HS-27A (cell line): Measurements from ENCODE around the gene QPRT.
"Not testable (repeated sequence)": the region's sequence is repeated elsewhere in the genome, so short reads cannot be mapped to it uniquely, and the experiment has no call there.

Experiments used
- DNase-seq: peaks from one replicate; pipeline ENCODE4 v3.0.0-alpha.2; 2012; ENCODE audit warnings: low read depth, missing footprints

Gene QPRT

DNA sequence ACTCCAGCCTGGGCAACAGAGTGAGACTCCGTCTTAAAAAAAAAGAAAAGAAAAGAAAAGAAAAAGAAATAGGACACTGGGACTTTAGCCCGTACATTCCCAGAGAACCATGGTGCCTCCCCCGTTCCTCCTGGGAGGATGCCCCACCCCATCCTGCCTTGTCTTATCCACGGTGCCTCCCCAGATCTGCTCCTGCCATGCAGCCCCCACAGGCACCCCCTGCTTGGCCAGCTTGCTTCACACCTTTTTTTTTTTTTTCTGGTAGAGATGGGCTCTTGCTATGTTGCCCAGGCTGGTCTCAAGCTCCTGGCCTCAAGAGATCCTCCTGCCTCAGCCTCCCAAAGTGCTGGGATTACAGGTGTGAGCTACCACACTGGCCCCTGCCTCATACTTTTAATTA is 67.5 kb downstream of the QPRT start:
- DNase-seq: not testable (repeated sequence)
